Brain microvascular endothelial cell (primary cell): ENCODE measurements around the gene UGT3A2.
"Not testable (repeated sequence)": the region's sequence is repeated elsewhere in the genome, so short reads cannot be mapped to it uniquely, and the experiment has no call there.

Source experiments
- DNase-seq: peaks from one replicate; pipeline ENCODE4 v3.0.0-alpha.2; 2020
- H3K27ac ChIP-seq: fragments of 250-450 bp; sonication (Bioruptor Pico); 2 replicates; pipeline ENCODE4 v1.5.1; 2020; ENCODE audit warnings: mild to moderate bottlenecking, moderate library complexity
- H3K27me3 ChIP-seq: fragments of 250-450 bp; sonication (Bioruptor Pico); replicated peaks from 2 replicates; pipeline ENCODE4 v1.5.1; 2020; ENCODE audit warnings: mild to moderate bottlenecking
- H3K36me3 ChIP-seq: fragments of 250-450 bp; sonication (Bioruptor Pico); replicated peaks from 2 replicates; pipeline ENCODE4 v1.5.1; 2020; ENCODE audit warnings: mild to moderate bottlenecking
- H3K4me3 ChIP-seq: 2 replicates; pipeline ENCODE4 v1.5.1; 2011; ENCODE audit warnings: low read depth, mild to moderate bottlenecking, control low read depth, low read length, moderate library complexity
- CTCF ChIP-seq: IDR thresholded peaks from 2 replicates; pipeline ENCODE4 v1.5.1; 2011; ENCODE audit warnings: low read depth, mild to moderate bottlenecking, moderate library complexity, low read length, control low read depth, inconsistent platforms; ENCODE audit errors: missing control alignments
- in situ Hi-C: cut with HindIII; loops from 2 replicates; pipeline ENCODE4 v1.10.0; 2017; ENCODE audit warnings: low sequenced_read_pairs, low pct_ligation_motif_present

The UGT3A2 gene

GRCh38 chr5:36028816-36029465 lies 37.7 kb downstream of the UGT3A2 start:
- no peak for TF ChIP-seq CTCF
- Histone ChIP-seq H3K36me3 (no peaks in the 10 kb centered on the region), H3K27ac (no peak overlapping the region), H3K4me3 (no peak overlapping the region), H3K27me3 (no peaks in the 10 kb centered on the region)
- DNase-seq = no peak
- in situ Hi-C loops = no loop called here

DNA sequence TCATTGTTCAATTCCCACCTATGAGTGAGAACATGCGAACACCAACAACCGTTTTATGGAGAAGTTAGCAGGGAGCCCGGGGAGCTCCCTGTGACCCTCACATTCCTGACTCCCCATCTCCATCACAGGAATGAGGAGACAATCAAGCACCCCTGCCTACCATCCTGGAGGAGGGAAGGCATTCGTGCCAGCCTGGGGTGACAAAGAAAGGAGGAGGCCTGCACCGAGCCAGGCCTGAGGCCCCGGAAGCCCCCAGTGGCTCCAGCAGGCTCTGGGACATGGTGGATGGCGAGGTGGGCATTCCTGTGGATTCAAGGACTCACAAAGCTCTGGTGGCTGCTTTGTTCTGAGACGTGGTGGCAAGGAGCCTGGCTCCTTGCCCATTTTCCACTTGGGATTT lies 39.0 kb downstream of the UGT3A2 start:
- H3K27ac ChIP-seq = no peak overlapping the region
- no peak for DNase-seq
- H3K27me3 ChIP-seq = no peaks in the 10 kb centered on the region
- H3K36me3 ChIP-seq = no peaks in the 10 kb centered on the region
- TF ChIP-seq CTCF = no peak
- no peak overlapping the region for H3K4me3 ChIP-seq
- in situ Hi-C loops = no loop called here

DNA sequence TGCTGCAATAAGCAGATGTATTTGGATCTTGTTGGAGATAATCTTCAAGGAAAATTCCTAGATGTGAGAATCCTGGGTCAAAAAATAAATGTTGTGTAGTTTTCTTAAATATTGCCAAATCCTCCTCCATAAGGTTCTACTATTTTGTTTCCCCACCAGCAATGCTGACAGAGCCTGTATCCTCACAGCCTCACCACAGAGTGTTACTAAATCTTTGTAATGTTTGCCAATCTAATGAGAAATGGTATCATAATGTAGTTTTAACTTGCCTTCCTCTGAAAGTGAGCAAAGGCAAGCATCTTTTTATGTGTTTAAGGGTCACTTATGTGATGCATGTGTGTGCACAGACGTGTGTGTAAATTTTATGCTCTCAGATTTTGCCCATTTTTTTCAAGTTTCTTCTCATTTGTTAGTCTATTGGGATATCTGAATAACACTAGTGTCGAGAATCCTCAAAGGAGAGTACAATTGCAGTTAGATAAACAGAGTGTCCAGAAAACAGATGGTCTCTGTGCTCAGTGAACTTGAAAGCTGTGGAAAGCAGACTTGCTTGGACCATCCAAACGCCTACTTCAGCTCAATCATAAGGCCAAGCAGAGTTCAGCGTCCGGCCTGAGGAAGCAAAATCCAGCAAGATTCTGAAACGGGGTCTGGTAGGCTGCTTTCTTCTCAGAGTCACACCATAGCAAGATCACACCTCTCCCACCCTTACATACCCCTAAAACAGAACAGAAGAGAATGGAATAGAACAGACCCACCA lies 39.8 kb downstream of the UGT3A2 start:
- in situ Hi-C loops = no loop called here
- H3K27ac ChIP-seq = no peak overlapping the region
- DNase-seq = no peak
- H3K27me3 ChIP-seq = no peaks in the 10 kb centered on the region
- no peaks in the 10 kb centered on the region for H3K36me3 ChIP-seq
- TF ChIP-seq CTCF = no peak
- no peak overlapping the region for H3K4me3 ChIP-seq

DNA sequence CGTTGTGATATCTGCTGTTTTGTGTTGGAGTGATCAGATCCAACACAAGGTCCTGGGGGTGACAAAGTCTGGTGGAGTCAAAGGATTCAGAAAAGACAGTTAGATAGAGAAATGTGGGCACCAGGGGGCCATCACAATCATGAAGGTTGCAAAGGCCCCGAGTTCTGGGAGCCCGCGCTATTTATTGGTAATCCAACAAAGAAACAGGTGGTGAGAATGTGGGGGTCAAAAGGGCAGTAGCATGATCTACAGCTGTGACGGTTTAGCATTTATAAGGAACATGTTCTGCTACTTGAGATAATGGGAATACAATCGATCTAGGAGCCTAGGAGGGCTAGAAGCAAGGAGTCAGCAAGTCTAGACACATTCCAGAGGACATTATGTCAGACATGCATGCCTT lies 44.4 kb downstream of the UGT3A2 start:
- in situ Hi-C loops = not testable (repeated sequence)

DNA sequence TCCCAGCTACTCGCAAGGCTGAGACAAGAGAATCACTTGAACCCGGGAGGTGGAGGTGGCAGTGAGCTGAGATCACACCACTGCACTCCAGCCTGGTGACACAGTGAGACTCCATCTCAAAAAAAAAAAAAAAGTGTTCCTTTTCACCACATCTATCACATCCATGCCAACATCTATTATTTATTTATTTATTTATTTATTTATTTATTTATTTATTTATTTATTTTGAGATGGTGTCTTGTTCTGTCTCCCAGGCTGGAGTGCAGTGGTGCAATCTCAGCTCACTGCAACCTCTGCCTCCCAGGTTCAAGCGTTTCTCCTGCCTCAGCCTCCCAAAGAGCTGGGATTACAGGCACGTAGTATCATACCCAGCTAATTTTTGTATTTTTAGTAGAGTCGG lies 47.1 kb downstream of the UGT3A2 start:
- H3K27me3 ChIP-seq, in situ Hi-C loops, H3K4me3 ChIP-seq, H3K27ac ChIP-seq, H3K36me3 ChIP-seq, DNase-seq: not testable (repeated sequence)

More for the DNA sequence above, 44.4 kb downstream of the UGT3A2 start:
- H3K36me3 ChIP-seq, H3K27me3 ChIP-seq, DNase-seq, H3K4me3 ChIP-seq, H3K27ac ChIP-seq: not testable (repeated sequence)

GRCh38 chr5:36017622-36018021 lies 49.1 kb downstream of the UGT3A2 start:
- no peak for TF ChIP-seq CTCF
- Histone ChIP-seq H3K27ac (no peak overlapping the region), H3K27me3 (no peaks in the 10 kb centered on the region), H3K36me3 (no peaks in the 10 kb centered on the region), H3K4me3 (no peak overlapping the region)
- in situ Hi-C loops = no loop called here
- no peak for DNase-seq
